ENCODE data around the gene AP3S2.
"Not testable (repeated sequence)": the region's sequence is repeated elsewhere in the genome, so short reads cannot be mapped to it uniquely, and the experiment has no call there.

The AP3S2 gene

GRCh38 chr15:89903015-89903857 is 9.4 kb upstream of the AP3S2 start:
- DNase-seq: no peak

- DNase-seq: no peak
Observed at GRCh38 chr15:89900849-89901248, 7.1 kb upstream of the AP3S2 start.

GRCh38 chr15:89899951-89900567 is 6.3 kb upstream of the AP3S2 start:
- DNase-seq: no peak

- DNase-seq: no peak
Observed at GRCh38 chr15:89899295-89899945, 5.6 kb upstream of the AP3S2 start.

- DNase-seq: peak; percentile 66
Observed at GRCh38 chr15:89898614-89899294, 5.0 kb upstream of the AP3S2 start.

- DNase-seq: no peak
Observed at GRCh38 chr15:89898146-89898545, 4.4 kb upstream of the AP3S2 start.

- no peak for DNase-seq
Observed at GRCh38 chr15:89893027-89893426, 767 bp downstream of the AP3S2 start.

GRCh38 chr15:89888214-89888804 is 5.5 kb downstream of the AP3S2 start:
- DNase-seq: no peak

- no peak for DNase-seq
Observed at GRCh38 chr15:89885611-89886010, 8.2 kb downstream of the AP3S2 start.

- DNase-seq: not testable (repeated sequence)
Observed at GRCh38 chr15:89885179-89885578, 8.6 kb downstream of the AP3S2 start.

GRCh38 chr15:89883518-89883917 is 10.3 kb downstream of the AP3S2 start:
- no peak for DNase-seq

GRCh38 chr15:89880727-89881126 is 13.1 kb downstream of the AP3S2 start:
- DNase-seq: no peak

- DNase-seq: no peak
Observed at GRCh38 chr15:89878323-89878722, 15.5 kb downstream of the AP3S2 start.

- DNase-seq: no peak
Observed at GRCh38 chr15:89877083-89877425, 16.7 kb downstream of the AP3S2 start.

GRCh38 chr15:89876396-89877082 is 17.3 kb downstream of the AP3S2 start:
- no peak for DNase-seq

- no peak for DNase-seq
Observed at GRCh38 chr15:89875741-89876140, 18.1 kb downstream of the AP3S2 start.

GRCh38 chr15:89874926-89875564 is 18.7 kb downstream of the AP3S2 start:
- DNase-seq: peak; percentile 51

- no peak for DNase-seq
Observed at GRCh38 chr15:89870688-89871288, 23.0 kb downstream of the AP3S2 start.

GRCh38 chr15:89870006-89870405 is 23.8 kb downstream of the AP3S2 start:
- no peak for DNase-seq

GRCh38 chr15:89869490-89869889 is 24.3 kb downstream of the AP3S2 start:
- DNase-seq: not testable (repeated sequence)

- DNase-seq: no peak
Observed at GRCh38 chr15:89864958-89865739, 28.6 kb downstream of the AP3S2 start.
